HG02678 (cell line): ENCODE results near the gene ZNF888.
A peak's percentile ranks its signal among the peaks of the same experiment; 100 is the strongest.
"Not testable (repeated sequence)": the region's sequence is repeated elsewhere in the genome, so short reads cannot be mapped to it uniquely, and the experiment has no call there.

Experiments used
- ATAC-seq: cut with Tn5 transposase; IDR thresholded peaks from one replicate; pipeline ENCODE4 v1.9.1; 2021; ENCODE audit warnings: mild to moderate bottlenecking, moderate library complexity; ENCODE audit not compliant: unreplicated experiment

The ZNF888 gene

GRCh38 chr19:52941941-52942385 lies 18.7 kb upstream of the ZNF888 start:
- ATAC-seq: peak; percentile 24

DNA sequence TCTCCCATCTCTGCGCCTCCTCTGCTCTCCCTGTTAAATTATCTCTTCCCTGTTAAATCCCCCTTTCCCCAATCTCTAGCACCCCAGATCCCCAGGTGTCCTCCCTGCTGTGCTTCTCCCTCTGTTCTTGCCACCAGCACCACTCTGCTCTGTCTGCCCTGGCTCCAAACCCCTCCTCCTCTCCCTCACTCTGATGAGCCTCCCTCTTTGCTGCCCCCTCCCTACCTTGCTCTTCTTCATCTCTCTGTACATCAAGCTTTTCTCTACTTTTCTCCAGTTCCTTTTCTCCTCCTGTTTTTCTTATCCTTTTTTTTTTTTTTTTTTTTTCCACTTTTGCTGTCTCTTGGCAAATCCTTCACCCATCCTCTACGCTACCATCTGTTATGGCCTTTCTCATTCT lies 18.3 kb upstream of the ZNF888 start:
- not testable (repeated sequence) for ATAC-seq

DNA sequence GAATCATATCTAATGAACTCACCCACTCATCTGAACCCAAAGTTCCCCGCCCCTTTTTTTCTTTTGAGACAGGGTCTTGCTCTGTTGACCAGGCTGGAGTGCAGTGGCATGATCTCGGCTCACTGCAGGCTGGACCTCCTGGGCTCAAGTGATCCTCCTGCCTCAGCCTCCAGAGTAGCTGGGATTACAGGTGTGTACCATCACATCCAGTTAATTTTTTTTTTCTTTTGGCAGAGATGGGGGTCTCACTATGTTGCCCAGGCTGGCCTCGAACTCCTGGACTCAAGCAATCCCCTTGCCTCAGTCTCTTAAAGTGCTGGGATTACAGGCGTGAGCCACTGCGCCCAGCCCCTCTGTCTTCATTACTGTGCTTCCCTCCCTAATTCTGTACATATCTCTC lies 17.7 kb upstream of the ZNF888 start:
- ATAC-seq: not testable (repeated sequence)

DNA sequence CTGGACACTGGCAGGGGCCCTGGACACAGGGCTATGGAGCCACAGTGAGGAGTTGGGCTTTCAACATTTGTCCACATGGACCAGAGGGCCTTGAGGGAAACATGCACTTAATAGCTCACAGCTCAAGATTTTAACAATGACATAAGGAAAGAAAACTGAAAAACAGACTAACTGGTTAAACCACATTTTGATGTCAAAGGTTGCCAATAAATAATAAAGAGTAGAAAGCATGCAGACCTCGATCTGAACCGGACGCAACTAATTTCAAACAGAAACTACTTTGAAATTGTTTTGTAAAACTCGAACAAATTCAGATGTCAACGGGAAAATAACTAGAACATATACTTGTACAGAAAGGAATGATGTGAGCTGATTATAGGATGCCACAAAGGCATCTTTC lies 15.5 kb upstream of the ZNF888 start:
- ATAC-seq: no peak

DNA sequence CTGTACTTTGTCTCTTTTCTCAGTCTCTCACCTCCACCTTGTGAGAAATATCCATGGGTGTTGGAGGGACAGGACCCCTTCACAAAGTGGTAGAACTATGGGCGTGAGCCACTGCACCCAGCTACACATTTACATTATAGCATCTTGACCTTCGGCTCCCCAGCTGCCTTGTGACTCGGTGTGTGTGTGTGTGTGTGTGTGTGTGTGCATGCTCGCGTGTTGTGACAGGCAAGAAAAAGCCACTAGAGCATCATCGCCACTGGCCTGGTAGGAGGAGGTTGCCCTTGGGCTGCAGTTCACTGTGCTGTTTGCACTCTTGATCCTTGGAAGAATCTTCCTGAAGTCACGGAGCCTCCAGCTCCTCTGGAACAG lies 13.7 kb upstream of the ZNF888 start:
- ATAC-seq: no peak

GRCh38 chr19:52936151-52936953 lies 13.1 kb upstream of the ZNF888 start:
- no peak for ATAC-seq

DNA sequence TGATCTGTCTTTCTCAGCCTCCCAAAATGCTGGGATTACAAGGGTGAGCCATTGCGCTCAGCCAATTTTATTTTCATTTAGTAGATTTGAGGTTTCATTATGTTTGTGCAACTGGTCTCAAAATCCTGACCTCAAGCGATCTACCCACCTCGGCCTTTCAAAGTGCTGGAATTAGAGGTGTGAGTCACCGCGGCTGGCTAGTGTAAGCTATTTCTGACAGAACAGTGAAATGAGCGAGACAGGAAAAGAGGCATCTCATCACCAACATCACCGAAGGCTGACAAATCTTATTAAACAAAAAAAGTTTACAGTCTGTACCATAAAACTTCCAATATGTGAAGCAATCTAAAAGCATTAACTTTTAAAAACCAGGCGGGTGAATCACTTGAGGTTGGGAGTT lies 12.2 kb upstream of the ZNF888 start:
- ATAC-seq: no peak

DNA sequence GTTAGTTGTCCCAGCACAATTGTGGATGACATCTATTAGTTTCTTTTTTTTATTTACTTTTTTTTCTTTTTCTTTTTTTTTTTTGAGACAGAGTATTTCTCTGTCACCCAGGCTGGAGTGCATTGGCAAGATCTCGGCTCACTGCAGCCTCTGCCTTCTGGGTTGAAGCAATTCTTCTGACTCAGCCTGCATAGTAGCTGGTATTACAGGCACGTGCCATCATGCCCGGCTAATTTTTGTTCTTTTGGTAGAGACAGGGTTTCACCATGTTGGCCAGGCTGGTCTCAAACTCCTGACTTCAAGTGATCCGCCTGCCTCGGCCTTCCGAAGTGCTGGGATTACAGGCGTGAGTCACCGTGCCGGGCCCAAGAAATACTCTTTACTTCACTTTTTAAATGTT lies 1.4 kb upstream of the ZNF888 start:
- ATAC-seq: not testable (repeated sequence)

DNA sequence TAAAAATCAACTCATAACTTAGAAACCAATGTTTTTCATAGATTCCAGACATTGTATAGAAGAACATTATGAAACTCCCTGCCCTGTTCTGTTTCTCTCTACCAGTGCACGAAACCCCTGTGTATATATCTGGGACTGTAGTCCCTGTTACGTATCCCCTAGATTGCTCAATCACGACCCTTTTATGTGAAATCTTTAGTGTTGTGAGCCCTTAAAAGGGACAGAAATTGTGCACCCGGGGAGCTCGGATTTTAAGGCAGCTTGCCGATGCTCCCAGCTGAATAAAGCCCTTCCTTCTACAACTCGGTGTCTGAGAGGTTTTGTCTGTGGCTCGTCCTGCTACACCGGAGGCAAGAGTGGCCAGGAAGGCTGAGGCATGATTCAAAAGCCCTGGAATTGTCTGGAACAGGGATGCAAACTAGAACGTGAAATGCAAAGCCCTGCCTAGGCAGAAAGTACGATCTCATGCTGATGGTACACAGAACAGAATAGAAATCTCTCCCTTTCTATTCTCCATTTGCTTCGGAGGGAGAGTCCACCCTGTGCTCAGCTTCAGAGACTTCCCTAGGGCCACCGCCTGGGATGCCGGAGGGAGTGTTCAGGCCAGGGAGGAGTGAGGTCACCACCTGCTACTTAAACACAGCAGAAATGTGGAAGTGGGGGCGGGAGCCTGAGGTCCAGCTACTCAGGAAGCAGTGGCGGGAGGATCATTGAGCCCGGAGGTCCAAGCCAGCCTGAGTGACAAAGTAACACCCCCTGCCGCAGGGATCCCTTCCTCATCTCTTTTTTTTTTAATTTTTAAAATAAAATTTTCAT lies 758 bp upstream of the ZNF888 start:
- ATAC-seq: peak; percentile 6

DNA sequence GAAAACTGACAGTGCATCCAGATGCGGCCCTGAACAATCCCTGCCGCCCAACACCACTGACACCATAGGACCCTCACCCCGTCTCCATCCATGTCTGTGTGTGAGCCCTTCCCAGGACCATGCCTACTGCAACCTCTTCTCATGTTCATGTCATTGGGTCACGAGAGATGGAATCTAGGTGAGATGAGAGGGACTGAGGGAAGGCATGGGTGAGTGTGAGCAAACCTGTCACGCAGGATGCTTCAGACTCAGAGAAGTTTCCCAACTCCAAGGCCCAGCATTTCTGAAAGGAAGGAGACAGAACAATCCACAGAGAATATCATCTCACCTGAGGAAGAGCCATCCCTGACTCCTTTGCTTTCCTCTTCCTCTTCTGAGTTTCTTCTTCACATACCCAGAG lies 5.7 kb downstream of the ZNF888 start:
- ATAC-seq: no peak

- no peak for ATAC-seq
Observed at GRCh38 chr19:52910648-52911047, 12.6 kb downstream of the ZNF888 start.

DNA sequence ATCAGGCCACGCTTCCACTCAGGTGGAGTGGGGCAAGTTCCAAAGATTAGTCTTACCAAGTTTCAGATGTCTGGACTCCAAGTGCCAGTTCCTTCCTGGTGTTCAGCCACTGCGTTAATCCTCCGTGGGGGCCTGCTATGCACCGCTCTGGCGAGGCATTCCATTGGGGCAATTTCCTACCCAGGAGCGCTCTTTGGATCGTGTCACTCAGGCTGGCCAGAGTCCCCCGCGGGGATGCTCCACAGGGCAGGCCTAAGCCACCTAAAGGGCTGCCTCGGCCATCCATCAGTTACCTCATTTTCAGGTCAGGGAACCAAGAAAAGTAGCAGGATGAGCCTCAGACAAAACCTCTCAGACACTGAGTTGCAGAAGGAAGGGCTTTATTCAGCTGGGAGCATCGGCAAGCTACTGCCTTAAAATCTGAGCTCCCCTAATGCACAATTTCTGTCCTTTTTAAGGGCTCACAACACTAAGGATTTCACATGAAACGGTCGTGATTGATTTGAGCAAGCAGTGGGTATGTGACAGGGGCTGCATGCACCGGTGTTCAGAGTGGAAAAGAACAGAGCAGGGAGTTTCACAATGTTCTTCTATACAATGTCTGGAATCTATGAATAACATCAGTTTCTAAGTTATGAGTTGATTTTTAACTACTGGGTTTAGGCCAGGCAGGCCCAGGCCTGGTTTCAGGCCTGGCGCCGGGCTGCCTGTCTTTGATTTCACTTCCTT lies 19.0 kb downstream of the ZNF888 start:
- not testable (repeated sequence) for ATAC-seq

GRCh38 chr19:52901842-52902241 lies 21.4 kb downstream of the ZNF888 start:
- ATAC-seq: no peak

GRCh38 chr19:52898596-52898995 lies 24.6 kb downstream of the ZNF888 start:
- not testable (repeated sequence) for ATAC-seq

DNA sequence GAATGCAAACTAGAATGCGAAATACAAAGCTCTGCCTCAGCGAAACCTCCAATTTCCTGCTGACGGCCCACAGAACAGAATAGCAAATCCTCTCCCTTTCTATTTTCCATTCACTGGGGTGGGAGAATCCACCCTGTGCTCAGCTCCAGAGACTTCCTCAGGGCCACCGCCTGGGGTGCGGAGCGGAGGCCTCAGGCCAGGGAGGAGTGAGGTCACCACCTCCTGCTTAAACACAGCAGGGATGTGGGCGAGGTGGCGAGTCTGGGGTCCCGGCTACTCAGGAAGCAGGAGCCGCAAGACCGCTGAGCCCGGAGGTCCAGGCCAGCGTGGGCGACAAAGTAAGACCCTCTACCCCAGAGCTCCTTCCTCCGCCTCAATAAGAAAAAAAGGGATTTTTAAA lies 25.1 kb downstream of the ZNF888 start:
- ATAC-seq: no peak

DNA sequence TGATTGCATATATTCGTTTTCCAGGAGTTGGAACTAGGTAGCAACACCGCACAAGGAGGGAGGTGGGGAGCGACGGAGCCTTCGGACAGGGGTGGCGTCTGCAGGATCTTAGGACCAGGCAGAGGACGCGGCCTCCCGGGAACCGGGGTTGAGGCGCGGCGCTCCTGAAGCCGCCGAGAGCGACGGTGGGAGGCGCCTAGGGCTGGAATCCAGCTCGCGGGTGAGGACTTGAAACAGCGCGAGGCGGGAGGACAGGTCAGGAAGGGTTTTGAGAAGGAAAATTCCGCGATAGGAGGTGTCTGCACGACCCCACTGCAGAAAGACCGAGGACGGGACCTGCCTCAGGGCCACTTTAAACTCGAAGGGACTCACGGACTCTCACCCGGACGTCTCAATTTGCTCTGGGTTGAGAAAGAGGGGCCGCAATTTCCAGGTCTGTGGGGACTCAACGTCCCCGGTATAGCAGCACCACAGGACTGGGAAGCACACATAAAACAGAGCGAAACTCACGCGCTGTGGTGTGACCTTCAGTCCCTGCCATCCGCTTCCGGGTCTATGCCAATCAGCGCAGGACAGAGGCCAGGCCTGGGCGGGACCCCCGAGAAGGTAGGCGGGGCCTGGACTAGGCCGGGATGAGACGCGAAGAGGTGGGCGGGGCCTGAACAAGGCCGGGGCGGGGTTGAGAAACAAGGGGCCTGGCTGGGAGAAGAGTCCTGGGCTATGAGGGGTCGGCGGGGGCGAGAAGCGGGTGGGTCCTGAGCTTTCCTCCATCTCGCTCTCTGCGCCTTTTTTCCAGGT lies 25.9 kb downstream of the ZNF888 start, which contains the start of gene ZNF320:
ZNF320 (minus strand) TSS at position 498 of the 798 bp plus-strand sequence. CDS start 7,380 bp downstream, outside the sequence.
- peak; percentile 99 for ATAC-seq

DNA sequence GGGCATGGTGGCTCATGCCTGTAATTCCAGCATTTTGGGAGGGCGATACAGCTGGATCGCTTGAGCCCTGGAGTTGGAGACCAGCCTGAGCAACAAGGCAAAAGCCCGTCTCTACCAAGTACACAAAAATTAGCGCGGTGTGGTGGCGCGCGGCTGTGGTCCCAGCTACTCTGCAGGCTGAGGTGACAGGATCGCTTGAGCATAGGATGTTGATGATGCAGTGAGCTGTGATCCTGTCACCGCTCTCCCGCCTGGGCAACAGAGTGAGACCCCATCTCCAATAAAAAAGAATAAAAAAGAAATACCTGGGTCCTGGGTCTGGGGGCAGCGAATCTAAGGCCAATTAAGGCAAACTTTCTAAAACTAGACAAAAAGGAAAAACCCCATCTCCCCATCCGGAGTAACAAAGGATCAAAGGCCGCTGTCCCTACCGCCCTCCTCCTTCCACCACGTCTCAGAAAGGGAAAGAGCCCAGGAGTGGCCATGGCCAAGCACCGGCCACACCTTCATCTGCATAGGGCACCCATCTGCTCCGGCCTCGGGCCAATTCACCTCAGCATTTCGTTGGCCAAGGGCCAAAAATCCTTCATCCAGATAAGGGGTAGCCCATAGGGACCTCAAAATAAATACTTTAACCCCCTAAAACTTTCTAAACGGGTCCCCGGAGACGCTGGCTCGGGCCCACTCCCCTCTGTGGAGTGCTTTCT lies 26.6 kb downstream of the ZNF888 start:
- ATAC-seq: no peak

- ATAC-seq: no peak
Observed at GRCh38 chr19:52891336-52891735, 31.9 kb downstream of the ZNF888 start.

- no peak for ATAC-seq
Observed at GRCh38 chr19:52889931-52890330, 33.3 kb downstream of the ZNF888 start.

GRCh38 chr19:52889076-52889475 lies 34.2 kb downstream of the ZNF888 start:
- ATAC-seq: no peak
